Erythroblast (primary cell): Measurements from ENCODE around the gene KLHL2.

Source experiments
- GATA1 ChIP-seq: IDR thresholded peaks from 2 replicates; pipeline ENCODE4 v1.6.1; 2011; ENCODE audit warnings: low read depth, mild to moderate bottlenecking, control low read depth, low read length, moderate library complexity
- POLR2A ChIP-seq: IDR thresholded peaks from 2 replicates; pipeline ENCODE4 v1.6.1; 2011; ENCODE audit warnings: mild to moderate bottlenecking, low read length

DNA sequence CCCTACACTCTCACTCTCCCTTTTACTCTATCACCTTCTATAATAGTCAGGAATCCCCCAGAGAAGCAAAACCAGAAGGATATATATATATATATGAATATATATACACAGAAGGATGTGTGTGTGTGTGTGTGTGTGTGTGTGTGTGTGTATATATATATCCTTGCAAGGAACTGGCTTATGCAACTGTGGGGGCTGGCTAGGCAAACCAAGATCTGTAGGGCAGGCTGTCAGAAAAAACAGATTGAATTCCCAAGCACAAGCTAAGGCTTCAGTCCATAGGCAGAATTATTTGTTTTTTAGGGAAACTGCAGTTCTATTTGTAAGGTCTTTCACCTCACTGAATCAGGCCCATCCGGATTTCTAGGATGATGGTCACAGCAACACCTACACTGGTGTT, 13.0 kb upstream of the KLHL2 start:
- TF ChIP-seq POLR2A (no peak), GATA1 (no peak)
